ENCODE data around the gene STAT5B. TPM values are rescaled to one million over a fixed set of nuclear protein-coding genes. Genes with fewer than 3 reads are reported as not detected.

The STAT5B gene
- total RNA-seq, 2 experiments from 2014 or later = 131 to 134 TPM

- Mint-ChIP-seq H3K27ac (peak overlapping the region; percentile 86), H3K36me3 (peaks cover 6% of the 10 kb centered on the region), H3K4me1 (peaks cover 24% of the 10 kb centered on the region), H3K9me3 (no peaks in the 10 kb centered on the region), H3K4me3 (peak overlapping the region; percentile 96), H3K27me3 (no peaks in the 10 kb centered on the region)
- no peak for ATAC-seq (ENCODE audit: low read depth)
- POLR2A ChIA-PET = interaction anchor here (0.7 to 1.8 kb wide), 8 partner anchors 14 to 466 kb away, joined by 3 to 7 read pairs (median 4); partner anchors contain the start of genes DHX58, DNAJC7, EIF1 and KCNH4
- no peak for DNase-seq
Measured at GRCh38 chr17:42153919-42154742, 122.1 kb downstream of the STAT5B start.

Other genes with a start within 250 kb of the STAT5B start
- gene C17orf113, start 225.8 kb downstream of the STAT5B start, total RNA-seq = under 1 TPM; 0.53 to 0.91 TPM
- under 1 TPM; 0.40 to 0.58 TPM for gene ZNF385C, start 177.9 kb downstream of the STAT5B start, total RNA-seq
- 10 to 100 TPM; 68.7 to 77.6 TPM for gene DHX58, start 163.7 kb downstream of the STAT5B start, total RNA-seq
- gene KAT2A, start 155.0 kb downstream of the STAT5B start, total RNA-seq = 10 to 100 TPM; 45.1 to 46.9 TPM
- under 1 TPM; 0.31 to 0.36 TPM for gene HSPB9, start 153.6 kb downstream of the STAT5B start, total RNA-seq
- 10 to 100 TPM; 86.7 to 90.5 TPM for gene RAB5C, start 121.4 kb downstream of the STAT5B start, total RNA-seq
- gene KCNH4, start 95.2 kb downstream of the STAT5B start, total RNA-seq = under 1 TPM in 1 of 2 experiments, not detected in 1; 0.09 TPM
- not detected for gene HCRT, start 90.9 kb downstream of the STAT5B start, total RNA-seq
- gene GHDC, start 81.9 kb downstream of the STAT5B start, total RNA-seq = 10 to 100 TPM; 22.0 to 23.1 TPM
- gene STAT5A, start 12.1 kb upstream of the STAT5B start, total RNA-seq = 100 to 1,000 TPM; 125 to 131 TPM
- gene STAT3, start 112.1 kb upstream of the STAT5B start, total RNA-seq = 100 to 1,000 TPM; 128 to 131 TPM
- 1 to 10 TPM; 5.1 to 5.3 TPM for gene CAVIN1, start 146.9 kb upstream of the STAT5B start, total RNA-seq
- 1 to 10 TPM; 8.1 TPM for gene ATP6V0A1, start 182.5 kb upstream of the STAT5B start, total RNA-seq

Measured in activated naive CD8-positive, alpha-beta T cell treated with anti-CD3 and anti-CD28 coated beads, Interleukin-2, amount 10 ng/mL, durations not matched to agents 7 days and 5 days (primary cell).